Measurements from ENCODE around the gene SSX1.
"Not testable (repeated sequence)": the region's sequence is repeated elsewhere in the genome, so short reads cannot be mapped to it uniquely, and the experiment has no call there.

- not testable (repeated sequence) for TF ChIP-seq CTCF (IDR thresholded peaks at IDR 0.05; ENCODE audit: control extremely low read depth in 1 of 3, insufficient read depth in 1 of 3, low read depth in 1 of 3, low read length in 3 of 3); ATF3 (IDR thresholded peaks at IDR 0.05; ENCODE audit: insufficient read depth, low read depth, low read length); TAF1 (IDR thresholded peaks at IDR 0.05; ENCODE audit: low read depth, low read length); CREB1 (IDR thresholded peaks at IDR 0.05); POLR2A (IDR thresholded peaks at IDR 0.05; ENCODE audit: control extremely low read depth in 1 of 2, low read depth in 2 of 2, low read length in 2 of 2)
These were observed 31.0 kb upstream of the SSX1 start for GRCh38 chrX:48224196-48224595.

Data from H1 (cell line).